ENCODE measurements around the gene ZNF844.

- TF ChIP-seq POLR2A (IDR thresholded peaks at IDR 0.05) (no peak), CTCF (IDR thresholded peaks at IDR 0.05) (no peak), POLR2AphosphoS5 (IDR thresholded peaks at IDR 0.05) (peak in 1 of 3 donors; percentile 29)
Observed at GRCh38 chr19:12092065-12092867, 27.7 kb downstream of the ZNF844 start.
